ENCODE data around the gene ATP2B1.
A peak's percentile ranks its signal among the peaks of the same experiment; 100 is the strongest.
"Not testable (repeated sequence)": the region's sequence is repeated elsewhere in the genome, so short reads cannot be mapped to it uniquely, and the experiment has no call there.

DNA sequence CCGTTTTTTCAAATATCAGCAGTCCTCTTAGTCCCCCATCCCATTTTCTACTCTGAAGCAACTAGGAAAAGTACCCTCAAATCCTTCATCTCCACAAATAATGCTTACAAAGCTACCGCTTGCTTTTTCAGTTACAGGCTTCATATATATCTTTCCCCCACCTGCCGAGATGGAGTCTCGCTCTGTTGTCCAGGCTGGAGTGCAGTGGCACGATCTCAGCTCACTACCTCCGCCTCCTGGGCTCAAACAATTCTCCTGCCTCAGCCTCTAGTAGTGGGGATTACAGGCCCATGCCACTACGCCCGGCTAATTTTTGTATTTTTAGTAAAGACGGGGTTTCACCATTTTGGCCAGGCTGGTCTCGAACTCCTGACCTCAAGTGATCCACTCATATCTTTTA lies 10.9 kb downstream of the ATP2B1 start:
- TF ChIP-seq, protein P1, sequence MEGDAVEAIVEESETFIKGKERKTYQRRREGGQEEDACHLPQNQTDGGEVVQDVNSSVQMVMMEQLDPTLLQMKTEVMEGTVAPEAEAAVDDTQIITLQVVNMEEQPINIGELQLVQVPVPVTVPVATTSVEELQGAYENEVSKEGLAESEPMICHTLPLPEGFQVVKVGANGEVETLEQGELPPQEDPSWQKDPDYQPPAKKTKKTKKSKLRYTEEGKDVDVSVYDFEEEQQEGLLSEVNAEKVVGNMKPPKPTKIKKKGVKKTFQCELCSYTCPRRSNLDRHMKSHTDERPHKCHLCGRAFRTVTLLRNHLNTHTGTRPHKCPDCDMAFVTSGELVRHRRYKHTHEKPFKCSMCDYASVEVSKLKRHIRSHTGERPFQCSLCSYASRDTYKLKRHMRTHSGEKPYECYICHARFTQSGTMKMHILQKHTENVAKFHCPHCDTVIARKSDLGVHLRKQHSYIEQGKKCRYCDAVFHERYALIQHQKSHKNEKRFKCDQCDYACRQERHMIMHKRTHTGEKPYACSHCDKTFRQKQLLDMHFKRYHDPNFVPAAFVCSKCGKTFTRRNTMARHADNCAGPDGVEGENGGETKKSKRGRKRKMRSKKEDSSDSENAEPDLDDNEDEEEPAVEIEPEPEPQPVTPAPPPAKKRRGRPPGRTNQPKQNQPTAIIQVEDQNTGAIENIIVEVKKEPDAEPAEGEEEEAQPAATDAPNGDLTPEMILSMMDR (IDR thresholded peaks at IDR 0.05; ENCODE audit: low read length) = peak; percentile 39
- not testable (repeated sequence) for TF ChIP-seq EZH2 (IDR thresholded peaks at IDR 0.05; ENCODE audit: borderline replicate concordance, low read length)

Data from OCI-LY1 (cell line).